HEK293 (cell line): Measurements from ENCODE around the gene SLC12A8.

Source experiments
- RBAK ChIP-seq: fragments of 450-650 bp; formaldehyde crosslinking; IDR thresholded peaks from 2 replicates; pipeline ENCODE4 v1.5.1; 2016; ENCODE audit warnings: missing biosample characterization, missing genetic modification characterization
- SP2 ChIP-seq: fragments of 450-650 bp; formaldehyde crosslinking; IDR thresholded peaks from 2 replicates; pipeline ENCODE4 v1.5.1; 2016; ENCODE audit warnings: missing biosample characterization, missing genetic modification characterization
- TCF7L2 ChIP-seq: IDR thresholded peaks from 2 replicates; pipeline ENCODE4 v1.6.1; 2011; ENCODE audit warnings: low read depth, mild to moderate bottlenecking, inconsistent platforms, low read length, moderate library complexity, borderline replicate concordance
- ZNF157 ChIP-seq: fragments of 450-650 bp; formaldehyde crosslinking; IDR thresholded peaks from 2 replicates; pipeline ENCODE4 v1.5.1; 2016; ENCODE audit warnings: missing biosample characterization, missing genetic modification characterization
- ZNF24 ChIP-seq: fragments of 450-650 bp; formaldehyde crosslinking; IDR thresholded peaks from 2 replicates; pipeline ENCODE4 v1.5.1; 2016; ENCODE audit warnings: missing biosample characterization, missing genetic modification characterization
- ZNF292 ChIP-seq: fragments of 450-650 bp; formaldehyde crosslinking; IDR thresholded peaks from 2 replicates; pipeline ENCODE4 v1.5.1; 2016; ENCODE audit warnings: low read depth, missing biosample characterization, missing genetic modification characterization, borderline replicate concordance
- ZNF354C ChIP-seq: fragments of 450-650 bp; formaldehyde crosslinking; IDR thresholded peaks from 2 replicates; pipeline ENCODE4 v1.5.1; 2016; ENCODE audit warnings: missing biosample characterization, missing genetic modification characterization, low read depth, borderline replicate concordance
- ZNF776 ChIP-seq: fragments of 450-650 bp; formaldehyde crosslinking; IDR thresholded peaks from 2 replicates; pipeline ENCODE4 v1.5.0; 2017; ENCODE audit warnings: missing biosample characterization, missing genetic modification characterization, borderline replicate concordance
- TF ChIP-seq, protein P1 (sequence below): fragments of 450-650 bp; formaldehyde crosslinking; IDR thresholded peaks from 2 replicates; pipeline ENCODE4 v1.5.1; 2016; ENCODE audit warnings: missing biosample characterization, missing genetic modification characterization

DNA sequence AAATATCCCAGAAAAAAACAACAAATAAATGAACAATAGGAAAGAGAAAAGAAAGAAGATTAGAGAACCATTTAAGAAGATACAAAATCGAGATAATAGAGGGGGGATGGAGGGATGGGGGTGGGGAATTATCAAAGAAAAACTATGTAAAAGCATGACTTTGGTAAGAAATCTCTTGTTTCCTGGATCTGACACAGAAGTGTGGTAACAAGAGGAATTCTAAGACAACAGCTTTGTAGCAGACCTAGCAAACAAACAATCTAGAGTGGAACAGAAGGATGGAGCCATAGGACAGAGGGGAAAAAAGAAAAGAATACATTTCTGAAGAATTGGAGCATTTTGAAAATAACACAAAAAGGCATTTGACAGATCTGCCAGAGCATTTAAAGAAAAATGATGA is 107.4 kb downstream of the SLC12A8 start:
- TF ChIP-seq ZNF776 (tag by site-specific recombination), result no peak
- TF ChIP-seq SP2 (tag by site-specific recombination), result no peak
- TF ChIP-seq, protein P1, sequence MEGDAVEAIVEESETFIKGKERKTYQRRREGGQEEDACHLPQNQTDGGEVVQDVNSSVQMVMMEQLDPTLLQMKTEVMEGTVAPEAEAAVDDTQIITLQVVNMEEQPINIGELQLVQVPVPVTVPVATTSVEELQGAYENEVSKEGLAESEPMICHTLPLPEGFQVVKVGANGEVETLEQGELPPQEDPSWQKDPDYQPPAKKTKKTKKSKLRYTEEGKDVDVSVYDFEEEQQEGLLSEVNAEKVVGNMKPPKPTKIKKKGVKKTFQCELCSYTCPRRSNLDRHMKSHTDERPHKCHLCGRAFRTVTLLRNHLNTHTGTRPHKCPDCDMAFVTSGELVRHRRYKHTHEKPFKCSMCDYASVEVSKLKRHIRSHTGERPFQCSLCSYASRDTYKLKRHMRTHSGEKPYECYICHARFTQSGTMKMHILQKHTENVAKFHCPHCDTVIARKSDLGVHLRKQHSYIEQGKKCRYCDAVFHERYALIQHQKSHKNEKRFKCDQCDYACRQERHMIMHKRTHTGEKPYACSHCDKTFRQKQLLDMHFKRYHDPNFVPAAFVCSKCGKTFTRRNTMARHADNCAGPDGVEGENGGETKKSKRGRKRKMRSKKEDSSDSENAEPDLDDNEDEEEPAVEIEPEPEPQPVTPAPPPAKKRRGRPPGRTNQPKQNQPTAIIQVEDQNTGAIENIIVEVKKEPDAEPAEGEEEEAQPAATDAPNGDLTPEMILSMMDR, result no peak
- no peak for TF ChIP-seq TCF7L2
- TF ChIP-seq ZNF354C (tag by site-specific recombination), result no peak
- no peak for TF ChIP-seq ZNF157 (tag by site-specific recombination)
- TF ChIP-seq ZNF292 (tag by site-specific recombination), result no peak
- TF ChIP-seq ZNF24 (tag by site-specific recombination), result no peak
- no peak for TF ChIP-seq RBAK (tag by site-specific recombination)
